Lower leg skin (tissue), 3 donors: ENCODE results near the gene GMEB2.

Experiments used
- CTCF ChIP-seq, 3 donors: fragments of 450-650 bp; IDR thresholded peaks; one replicate each; pipeline ENCODE4 v1.5.1; 2016; ENCODE audit warnings: antibody characterized with exemption in 3 of 3, mild to moderate bottlenecking in 3 of 3, moderate library complexity in 2 of 3
- POLR2A ChIP-seq, 2 donors: fragments of 450-650 bp; IDR thresholded peaks; one replicate each; pipeline ENCODE4 v1.6.1; 2016 to 2017; ENCODE audit warnings: antibody characterized with exemption in 2 of 2, mild to moderate bottlenecking in 1 of 2, moderate library complexity in 1 of 2

- TF ChIP-seq CTCF (IDR thresholded peaks at IDR 0.05) (no peak), POLR2A (IDR thresholded peaks at IDR 0.05) (no peak)
Observed at GRCh38 chr20:63549679-63550282, 77.1 kb downstream of the GMEB2 start.
